BJ (cell line): ENCODE data around the gene POLR1D. TPM values are rescaled to one million over a fixed set of nuclear protein-coding genes. Genes with fewer than 3 reads are reported as not detected.

ENCODE experiments used
- CTCF ChIA-PET: fragments of 350-600 bp; formaldehyde crosslinking; extraction: SDS; loops from one replicate; lab custom pipeline; 2021; ENCODE audit warnings: antibody characterized with exemption, inconsistent platforms; lab: Yijun Ruan, JAX
- POLR2A ChIA-PET: fragments of 300-600 bp; sonication (Branson Sonifier 250); formaldehyde crosslinking; extraction: SDS; loops from one replicate; lab custom pipeline; 2021; ENCODE audit warnings: antibody characterized with exemption; lab: Charles Lee
- DNase-seq: peaks from one replicate; pipeline ENCODE4 v3.0.0-alpha.2; 2011; ENCODE audit warnings: low read depth
- H3K27me3 ChIP-seq: 2 replicates; pipeline ENCODE4 v1.6.0; 2011; ENCODE audit warnings: low read length; ENCODE audit not compliant: control insufficient read depth, insufficient read depth
- H3K36me3 ChIP-seq: 2 replicates; pipeline ENCODE4 v1.5.1; 2011; ENCODE audit warnings: low read length; ENCODE audit not compliant: control insufficient read depth, insufficient read depth
- H3K4me3 ChIP-seq: 2 replicates; pipeline ENCODE4 v1.5.1; 2011; ENCODE audit warnings: low read depth, mild to moderate bottlenecking, control low read depth, low read length
- polyA plus RNA-seq: library from polyadenylated mRNA; depleted of rRNA; stranded (reverse); fragments of >200 nt; gene quantifications from 2 replicates; pipeline ENCODE4 v1.2.3, GENCODE V29; 2011
- TF ChIP-seq, protein P1 (sequence below): IDR thresholded peaks from 2 replicates; pipeline ENCODE4 v1.5.1; 2011; ENCODE audit warnings: low read depth, mild to moderate bottlenecking, control low read depth, inconsistent platforms, low read length, moderate library complexity; ENCODE audit not compliant: insufficient read depth

Gene POLR1D
- polyA plus RNA-seq, 1 experiment, result 79.4 TPM

DNA sequence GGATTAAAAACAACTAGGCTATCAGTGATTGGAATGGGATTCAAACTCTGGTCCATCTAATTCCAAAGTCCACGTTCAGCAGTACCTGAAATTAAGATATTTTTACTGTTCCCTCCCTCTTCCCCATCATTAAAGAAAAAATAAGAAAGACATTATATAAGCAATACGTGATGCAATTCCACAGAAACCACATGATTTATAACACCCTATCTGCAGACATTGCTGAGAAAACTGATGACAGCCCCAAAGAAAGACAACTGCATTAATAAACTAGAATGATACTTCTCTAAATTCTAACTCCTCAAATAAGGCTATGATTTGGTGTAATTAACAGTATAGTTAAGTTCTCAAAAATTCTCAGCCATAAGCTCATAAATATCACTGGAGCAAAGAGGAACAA, 20.5 kb upstream of the POLR1D start:
- TF ChIP-seq, protein P1, sequence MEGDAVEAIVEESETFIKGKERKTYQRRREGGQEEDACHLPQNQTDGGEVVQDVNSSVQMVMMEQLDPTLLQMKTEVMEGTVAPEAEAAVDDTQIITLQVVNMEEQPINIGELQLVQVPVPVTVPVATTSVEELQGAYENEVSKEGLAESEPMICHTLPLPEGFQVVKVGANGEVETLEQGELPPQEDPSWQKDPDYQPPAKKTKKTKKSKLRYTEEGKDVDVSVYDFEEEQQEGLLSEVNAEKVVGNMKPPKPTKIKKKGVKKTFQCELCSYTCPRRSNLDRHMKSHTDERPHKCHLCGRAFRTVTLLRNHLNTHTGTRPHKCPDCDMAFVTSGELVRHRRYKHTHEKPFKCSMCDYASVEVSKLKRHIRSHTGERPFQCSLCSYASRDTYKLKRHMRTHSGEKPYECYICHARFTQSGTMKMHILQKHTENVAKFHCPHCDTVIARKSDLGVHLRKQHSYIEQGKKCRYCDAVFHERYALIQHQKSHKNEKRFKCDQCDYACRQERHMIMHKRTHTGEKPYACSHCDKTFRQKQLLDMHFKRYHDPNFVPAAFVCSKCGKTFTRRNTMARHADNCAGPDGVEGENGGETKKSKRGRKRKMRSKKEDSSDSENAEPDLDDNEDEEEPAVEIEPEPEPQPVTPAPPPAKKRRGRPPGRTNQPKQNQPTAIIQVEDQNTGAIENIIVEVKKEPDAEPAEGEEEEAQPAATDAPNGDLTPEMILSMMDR, result no peak
- CTCF ChIA-PET, result interaction anchor here (1.1 kb wide), 1 partner anchor 68 kb away, joined by 3 read pairs; no protein-coding TSS in a partner anchor
- H3K27me3 ChIP-seq, result no peaks in the 10 kb centered on the region
- no peak for DNase-seq
- no peak overlapping the region for H3K4me3 ChIP-seq
- POLR2A ChIA-PET, result no interaction called here
- H3K36me3 ChIP-seq, result no peaks in the 10 kb centered on the region

DNA sequence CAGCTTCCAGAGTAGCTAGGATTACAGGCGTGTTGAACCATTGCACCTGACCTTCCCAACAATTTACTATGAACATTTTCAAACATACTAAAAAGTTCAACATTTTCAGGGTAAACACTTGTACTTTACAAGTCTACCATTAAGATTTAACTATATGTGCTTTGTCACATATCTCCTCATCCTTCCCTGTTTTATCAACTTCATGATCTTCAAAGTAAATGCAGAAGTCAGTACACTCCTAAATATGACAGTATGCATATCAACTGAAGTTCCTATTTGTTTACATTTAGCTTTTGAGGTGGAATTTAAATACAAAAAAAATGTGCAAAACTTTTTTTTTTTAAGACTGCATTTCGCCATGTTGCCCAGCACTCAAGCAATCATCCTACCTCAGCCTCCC, 19.9 kb upstream of the POLR1D start:
- H3K27me3 ChIP-seq, result no peaks in the 10 kb centered on the region
- ChIA-PET POLR2A (no interaction called here), CTCF (interaction anchor here (0.9 to 1.1 kb wide), 2 partner anchors 30 to 69 kb away, joined by 3 read pairs; no protein-coding TSS in a partner anchor)
- DNase-seq, result no peak
- no peaks in the 10 kb centered on the region for H3K36me3 ChIP-seq
- H3K4me3 ChIP-seq, result no peak overlapping the region
- TF ChIP-seq, protein P1, result no peak

DNA sequence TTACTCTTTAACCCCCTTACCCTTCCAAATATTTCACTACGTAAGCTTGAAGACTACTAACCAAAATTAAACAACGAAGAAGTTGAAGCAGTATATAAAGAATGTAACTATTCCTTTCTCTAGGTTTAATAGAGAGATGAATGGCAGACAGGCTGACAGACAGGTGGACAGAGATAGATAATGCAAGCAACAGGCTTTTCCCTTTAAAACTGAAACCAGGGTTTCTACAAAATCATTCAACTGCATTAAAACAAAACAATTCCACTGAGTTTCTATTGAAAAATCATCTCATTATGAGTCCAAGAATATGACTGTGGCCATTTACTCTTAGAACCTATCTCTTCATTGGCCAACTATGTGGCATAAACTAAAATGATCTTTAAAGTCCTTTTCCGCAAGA, 16.6 kb upstream of the POLR1D start:
- no peak for DNase-seq
- TF ChIP-seq, protein P1, result no peak
- H3K27me3 ChIP-seq, result no peaks in the 10 kb centered on the region
- H3K36me3 ChIP-seq, result no peaks in the 10 kb centered on the region
- ChIA-PET CTCF (interaction anchor here (1.1 kb wide), 1 partner anchor 231 kb away, joined by 3 read pairs; no protein-coding TSS in a partner anchor), POLR2A (no interaction called here)
- no peak overlapping the region for H3K4me3 ChIP-seq

DNA sequence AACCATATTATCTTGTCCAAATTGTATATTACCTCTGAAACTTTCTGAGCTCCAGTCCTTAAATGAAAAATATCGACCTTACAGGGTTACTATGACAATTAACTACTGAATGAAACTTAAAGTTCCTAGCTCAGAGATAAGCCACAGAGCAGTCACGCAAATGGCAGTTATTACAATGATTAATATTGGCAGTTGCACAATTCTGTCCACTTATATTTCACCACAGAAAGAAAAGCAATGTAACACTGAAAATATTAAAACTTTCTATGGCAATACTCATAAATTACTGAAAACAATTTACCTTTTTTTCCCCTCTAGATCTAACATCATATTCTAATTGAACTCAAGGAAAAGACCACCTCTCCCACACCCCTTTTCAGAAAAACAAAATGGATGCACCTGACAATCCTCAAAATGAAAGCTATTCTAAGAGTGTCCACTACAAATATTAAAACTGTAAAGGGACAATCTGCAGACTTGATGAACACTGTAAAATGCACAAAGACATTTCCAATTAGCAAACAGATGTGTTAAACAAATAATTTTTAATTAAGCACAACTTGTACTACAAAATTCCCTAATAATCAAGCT, 16.0 kb upstream of the POLR1D start:
- Histone ChIP-seq H3K27me3 (no peaks in the 10 kb centered on the region), H3K36me3 (no peaks in the 10 kb centered on the region), H3K4me3 (no peak overlapping the region)
- ChIA-PET CTCF (interaction anchor here (1.1 to 3.3 kb wide), 2 partner anchors 14 to 232 kb away, joined by 3 to 10 read pairs; partner anchors contain the start of gene LNX2), POLR2A (no interaction called here)
- TF ChIP-seq, protein P1, result no peak
- DNase-seq, result no peak

DNA sequence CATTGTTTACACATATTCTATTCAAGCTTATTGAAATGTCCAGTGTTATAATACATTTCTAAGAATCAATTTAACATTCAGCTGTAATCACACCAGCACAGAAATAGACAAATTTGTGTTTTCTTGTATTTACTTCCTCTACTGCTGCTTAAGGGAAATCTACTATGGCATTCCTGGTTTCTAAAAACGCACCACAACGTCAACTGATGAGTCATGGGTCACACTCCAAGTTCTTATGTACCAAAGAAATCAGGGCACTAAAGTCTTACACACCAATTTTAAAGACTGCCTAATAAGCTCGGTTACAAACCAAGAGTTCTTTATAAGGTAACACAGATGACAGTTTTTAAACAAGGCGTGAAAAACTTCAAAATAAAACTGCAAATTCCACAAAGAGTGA, 14.6 kb upstream of the POLR1D start:
- POLR2A ChIA-PET, result no interaction called here
- Histone ChIP-seq H3K36me3 (no peaks in the 10 kb centered on the region), H3K27me3 (no peaks in the 10 kb centered on the region), H3K4me3 (no peak overlapping the region)
- CTCF ChIA-PET, result interaction anchor here (1.2 to 3.3 kb wide), 2 partner anchors 13 to 74 kb away, joined by 5 to 10 read pairs; partner anchors contain the start of gene LNX2
- DNase-seq, result peak; percentile 43
- TF ChIP-seq, protein P1, result no peak
